ENCODE measurements around the gene FOXP1.
A peak's percentile ranks its signal among the peaks of the same experiment; 100 is the strongest.

FOXP1 gene

DNA sequence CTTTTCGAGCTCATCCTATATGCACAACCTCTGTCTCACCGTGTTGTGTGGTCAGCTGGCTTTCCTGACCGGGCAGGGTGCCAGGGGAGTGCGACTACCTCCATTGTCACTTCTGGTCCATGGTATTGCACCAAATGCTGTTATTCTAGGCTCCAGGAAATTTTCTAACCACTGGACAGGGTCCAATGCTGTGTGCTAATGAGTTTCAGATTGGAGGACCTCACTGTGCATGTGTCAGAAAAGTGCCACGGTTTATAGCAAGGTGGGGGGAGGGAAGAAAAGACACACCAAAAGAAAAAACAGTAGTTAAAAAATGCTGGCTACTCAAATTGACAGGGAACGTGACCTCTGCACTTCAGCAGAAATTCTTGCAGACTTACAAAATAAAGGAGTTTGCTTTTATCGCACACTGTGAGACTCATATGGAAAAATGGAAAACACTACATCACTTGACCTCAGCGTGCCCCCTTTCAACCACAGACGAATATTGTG is 480.1 kb downstream of the FOXP1 start:
- peak; percentile 10; the same call in 1 of the 3 replicates for ATAC-seq
- TF ChIP-seq, protein P1, sequence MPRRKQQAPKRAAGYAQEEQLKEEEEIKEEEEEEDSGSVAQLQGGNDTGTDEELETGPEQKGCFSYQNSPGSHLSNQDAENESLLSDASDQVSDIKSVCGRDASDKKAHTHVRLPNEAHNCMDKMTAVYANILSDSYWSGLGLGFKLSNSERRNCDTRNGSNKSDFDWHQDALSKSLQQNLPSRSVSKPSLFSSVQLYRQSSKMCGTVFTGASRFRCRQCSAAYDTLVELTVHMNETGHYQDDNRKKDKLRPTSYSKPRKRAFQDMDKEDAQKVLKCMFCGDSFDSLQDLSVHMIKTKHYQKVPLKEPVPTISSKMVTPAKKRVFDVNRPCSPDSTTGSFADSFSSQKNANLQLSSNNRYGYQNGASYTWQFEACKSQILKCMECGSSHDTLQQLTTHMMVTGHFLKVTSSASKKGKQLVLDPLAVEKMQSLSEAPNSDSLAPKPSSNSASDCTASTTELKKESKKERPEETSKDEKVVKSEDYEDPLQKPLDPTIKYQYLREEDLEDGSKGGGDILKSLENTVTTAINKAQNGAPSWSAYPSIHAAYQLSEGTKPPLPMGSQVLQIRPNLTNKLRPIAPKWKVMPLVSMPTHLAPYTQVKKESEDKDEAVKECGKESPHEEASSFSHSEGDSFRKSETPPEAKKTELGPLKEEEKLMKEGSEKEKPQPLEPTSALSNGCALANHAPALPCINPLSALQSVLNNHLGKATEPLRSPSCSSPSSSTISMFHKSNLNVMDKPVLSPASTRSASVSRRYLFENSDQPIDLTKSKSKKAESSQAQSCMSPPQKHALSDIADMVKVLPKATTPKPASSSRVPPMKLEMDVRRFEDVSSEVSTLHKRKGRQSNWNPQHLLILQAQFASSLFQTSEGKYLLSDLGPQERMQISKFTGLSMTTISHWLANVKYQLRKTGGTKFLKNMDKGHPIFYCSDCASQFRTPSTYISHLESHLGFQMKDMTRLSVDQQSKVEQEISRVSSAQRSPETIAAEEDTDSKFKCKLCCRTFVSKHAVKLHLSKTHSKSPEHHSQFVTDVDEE (CRISPR knock-in tag; IDR thresholded peaks at IDR 0.05) = no peak
- TF ChIP-seq PATZ1 (CRISPR knock-in tag; IDR thresholded peaks at IDR 0.05; ENCODE audit: borderline replicate concordance) = 0 out of 2 replicates have a peak, but pooled peaks have one; percentile 27
- TF ChIP-seq ZNF565 (CRISPR knock-in tag; conservative IDR thresholded peaks at IDR 0.05; ENCODE audit: low read depth) = no peak
- TF ChIP-seq SNAI2 (CRISPR knock-in tag; IDR thresholded peaks at IDR 0.05) = no peak
- no peak for TF ChIP-seq BACH2 (CRISPR knock-in tag; IDR thresholded peaks at IDR 0.05; ENCODE audit: borderline replicate concordance)
- TF ChIP-seq ESRRG (CRISPR knock-in tag; IDR thresholded peaks at IDR 0.05) = no peak
- TF ChIP-seq ISL1 (CRISPR knock-in tag; IDR thresholded peaks at IDR 0.05) = no peak

DNA sequence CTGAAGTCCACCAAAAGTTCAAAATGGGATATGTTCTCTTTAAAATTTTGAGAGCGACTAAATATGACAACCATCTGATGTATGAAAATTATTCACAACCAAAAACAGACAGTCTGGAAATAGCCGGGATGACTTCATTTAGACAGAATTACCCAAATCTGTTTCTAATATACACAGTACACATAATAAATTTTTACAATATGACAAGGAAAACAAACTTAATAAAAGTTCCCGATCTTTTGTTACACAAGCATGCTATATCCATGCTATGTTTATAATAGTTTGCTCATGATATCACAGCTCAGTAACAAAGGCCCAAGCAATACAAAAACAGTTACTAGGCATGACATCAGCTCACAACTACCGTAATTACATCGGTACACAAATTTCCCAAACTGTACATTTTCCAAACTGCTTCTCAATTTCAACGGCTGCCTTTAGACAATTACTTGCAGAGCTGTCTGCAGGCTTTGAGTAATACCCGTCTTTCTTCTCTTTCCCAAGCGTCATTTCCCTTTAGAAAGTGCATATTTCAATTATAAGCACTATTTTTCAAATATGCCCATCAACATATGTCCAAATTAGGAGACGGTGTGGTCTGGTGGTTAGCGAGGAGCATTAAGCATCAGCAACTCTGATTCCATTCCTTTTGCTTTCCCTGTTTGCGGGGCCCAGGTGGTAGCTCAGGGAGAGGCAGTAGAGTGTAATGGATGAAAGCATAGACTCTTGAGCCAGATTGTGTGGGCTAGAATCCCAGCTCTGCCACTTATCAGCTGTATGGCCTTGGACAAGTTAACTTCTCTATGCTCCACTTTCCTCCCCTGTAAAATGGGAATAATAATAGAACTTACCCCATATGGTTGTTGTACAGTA is 481.2 kb downstream of the FOXP1 start:
- peak; percentile 85 for ATAC-seq
- TF ChIP-seq, protein P1 (CRISPR knock-in tag; IDR thresholded peaks at IDR 0.05) = peak; percentile 60; the same call in 1 of the 2 replicates
- TF ChIP-seq ZFP30 (CRISPR knock-in tag; IDR thresholded peaks at IDR 0.05) (no peak), CSDC2 (CRISPR knock-in tag; IDR thresholded peaks at IDR 0.05) (0 out of 2 replicates have a peak, but pooled peaks have one; percentile 72), TCF4 (CRISPR knock-in tag; IDR thresholded peaks at IDR 0.05; ENCODE audit: borderline replicate concordance) (peak; percentile 76), GLIS3 (CRISPR knock-in tag; IDR thresholded peaks at IDR 0.05) (no peak; the same call in 1 of the 2 replicates), ISL1 (CRISPR knock-in tag; IDR thresholded peaks at IDR 0.05) (peak; percentile 86)
- TF ChIP-seq, protein P2, sequence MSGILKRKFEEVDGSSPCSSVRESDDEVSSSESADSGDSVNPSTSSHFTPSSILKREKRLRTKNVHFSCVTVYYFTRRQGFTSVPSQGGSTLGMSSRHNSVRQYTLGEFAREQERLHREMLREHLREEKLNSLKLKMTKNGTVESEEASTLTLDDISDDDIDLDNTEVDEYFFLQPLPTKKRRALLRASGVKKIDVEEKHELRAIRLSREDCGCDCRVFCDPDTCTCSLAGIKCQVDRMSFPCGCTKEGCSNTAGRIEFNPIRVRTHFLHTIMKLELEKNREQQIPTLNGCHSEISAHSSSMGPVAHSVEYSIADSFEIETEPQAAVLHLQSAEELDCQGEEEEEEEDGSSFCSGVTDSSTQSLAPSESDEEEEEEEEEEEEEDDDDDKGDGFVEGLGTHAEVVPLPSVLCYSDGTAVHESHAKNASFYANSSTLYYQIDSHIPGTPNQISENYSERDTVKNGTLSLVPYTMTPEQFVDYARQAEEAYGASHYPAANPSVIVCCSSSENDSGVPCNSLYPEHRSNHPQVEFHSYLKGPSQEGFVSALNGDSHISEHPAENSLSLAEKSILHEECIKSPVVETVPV (CRISPR knock-in tag; IDR thresholded peaks at IDR 0.05) = peak; percentile 49; the same call in 1 of the 2 replicates
- TF ChIP-seq, protein P3, sequence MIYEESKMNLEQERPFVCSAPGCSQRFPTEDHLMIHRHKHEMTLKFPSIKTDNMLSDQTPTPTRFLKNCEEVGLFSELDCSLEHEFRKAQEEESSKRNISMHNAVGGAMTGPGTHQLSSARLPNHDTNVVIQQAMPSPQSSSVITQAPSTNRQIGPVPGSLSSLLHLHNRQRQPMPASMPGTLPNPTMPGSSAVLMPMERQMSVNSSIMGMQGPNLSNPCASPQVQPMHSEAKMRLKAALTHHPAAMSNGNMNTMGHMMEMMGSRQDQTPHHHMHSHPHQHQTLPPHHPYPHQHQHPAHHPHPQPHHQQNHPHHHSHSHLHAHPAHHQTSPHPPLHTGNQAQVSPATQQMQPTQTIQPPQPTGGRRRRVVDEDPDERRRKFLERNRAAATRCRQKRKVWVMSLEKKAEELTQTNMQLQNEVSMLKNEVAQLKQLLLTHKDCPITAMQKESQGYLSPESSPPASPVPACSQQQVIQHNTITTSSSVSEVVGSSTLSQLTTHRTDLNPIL (CRISPR knock-in tag; IDR thresholded peaks at IDR 0.05; ENCODE audit: low read depth) = peak; percentile 95

DNA sequence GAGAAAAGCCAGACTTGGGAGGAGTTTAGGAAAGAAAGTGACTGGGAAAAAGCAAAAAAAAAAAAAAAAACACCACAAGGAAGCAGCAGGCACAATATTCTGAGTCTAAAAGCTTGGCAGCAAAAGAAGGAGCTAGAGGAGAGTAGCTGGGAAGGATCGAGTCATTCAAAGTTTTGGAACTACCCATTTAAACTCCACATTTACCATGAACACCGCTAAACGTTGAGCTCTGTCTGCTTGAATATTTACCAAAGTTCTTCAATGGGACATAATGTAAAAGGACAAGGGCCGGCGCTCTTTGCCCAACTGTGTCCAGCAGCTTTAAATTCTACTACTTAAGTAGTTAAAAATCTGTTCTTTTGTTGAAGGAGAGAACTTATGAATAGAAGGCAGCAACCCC is 481.9 kb downstream of the FOXP1 start:
- peak; percentile 32 for ATAC-seq
- TF ChIP-seq ZNF565 (CRISPR knock-in tag; conservative IDR thresholded peaks at IDR 0.05; ENCODE audit: low read depth) (no peak), ESRRG (CRISPR knock-in tag; IDR thresholded peaks at IDR 0.05) (no peak), ZC3H10 (CRISPR knock-in tag; IDR thresholded peaks at IDR 0.05) (no peak), PATZ1 (CRISPR knock-in tag; IDR thresholded peaks at IDR 0.05; ENCODE audit: borderline replicate concordance) (no peak), POU6F1 (CRISPR knock-in tag; IDR thresholded peaks at IDR 0.05; ENCODE audit: borderline replicate concordance, low read depth) (no peak), SNAI2 (CRISPR knock-in tag; IDR thresholded peaks at IDR 0.05) (no peak), ISL1 (CRISPR knock-in tag; IDR thresholded peaks at IDR 0.05) (no peak), RARB (CRISPR knock-in tag; IDR thresholded peaks at IDR 0.05) (no peak), ZFP3 (CRISPR knock-in tag; IDR thresholded peaks at IDR 0.05) (no peak), ZNF8 (CRISPR knock-in tag; IDR thresholded peaks at IDR 0.05) (no peak)
- TF ChIP-seq, protein P2 (CRISPR knock-in tag; IDR thresholded peaks at IDR 0.05) = no peak

All from SK-N-SH treated with all-trans-retinoic acid at 6 μM for 48 hours (cell line).